Chondrocyte (in vitro differentiated cells): ENCODE data around the gene ADGRL2. TPM values are rescaled to one million over a fixed set of nuclear protein-coding genes. Genes with fewer than 3 reads are reported as not detected.

Experiments used
- DNase-seq: peaks from one replicate; pipeline ENCODE4 v3.0.0; 2021; ENCODE audit warnings: mixed read lengths, low spot score
- H3K27ac Mint-ChIP-seq: one replicate; pipeline ENCODE4 v1.8.0; 2021; ENCODE audit warnings: mild to moderate bottlenecking, moderate library complexity, mixed read lengths; ENCODE audit not compliant: unreplicated experiment
- H3K27me3 Mint-ChIP-seq: 2 replicates; pipeline ENCODE4 v1.8.0; 2021; ENCODE audit warnings: low read depth, mixed read lengths
- H3K36me3 Mint-ChIP-seq: 2 replicates; pipeline ENCODE4 v1.8.0; 2021; ENCODE audit warnings: low read depth, mixed read lengths
- H3K4me1 Mint-ChIP-seq: 2 replicates; pipeline ENCODE4 v1.8.0; 2021; ENCODE audit warnings: low read depth, mild to moderate bottlenecking, mixed read lengths
- H3K4me3 Mint-ChIP-seq: one replicate; pipeline ENCODE4 v1.8.0; 2021; ENCODE audit warnings: mild to moderate bottlenecking, moderate library complexity, mixed read lengths; ENCODE audit not compliant: unreplicated experiment
- H3K9me3 Mint-ChIP-seq: 2 replicates; pipeline ENCODE4 v1.8.0; 2021; ENCODE audit warnings: low read depth, mixed read lengths
- CTCF ChIP-seq: fragments of 200-600 bp; sonication (generic); IDR thresholded peaks from 2 replicates; pipeline ENCODE4 v1.5.0; 2021; ENCODE audit warnings: antibody characterized with exemption, mild to moderate bottlenecking, moderate library complexity
- total RNA-seq: library from RNA; stranded (reverse); gene quantifications from 3 replicates; pipeline ENCODE4 v1.2.1, GENCODE V29; 2021

The ADGRL2 gene
- total RNA-seq, 1 donor from 2014 or later, result 51.2 TPM

GRCh38 chr1:81974883-81975555 lies 174.3 kb downstream of the ADGRL2 start:
- Mint-ChIP-seq H3K27me3 (no peaks in the 10 kb centered on the region), H3K4me1 (peaks cover 12% of the 10 kb centered on the region), H3K27ac (no peak overlapping the region), H3K9me3 (no peaks in the 10 kb centered on the region), H3K4me3 (no peak overlapping the region), H3K36me3 (peaks cover 4% of the 10 kb centered on the region)
- DNase-seq, result no peak
- no peak for TF ChIP-seq CTCF

- Mint-ChIP-seq H3K9me3 (no peaks in the 10 kb centered on the region), H3K36me3 (peaks cover 2% of the 10 kb centered on the region), H3K4me3 (no peak overlapping the region), H3K27ac (no peak overlapping the region), H3K4me1 (peaks cover 12% of the 10 kb centered on the region), H3K27me3 (no peaks in the 10 kb centered on the region)
- no peak for DNase-seq
- no peak for TF ChIP-seq CTCF
Observed at GRCh38 chr1:81976539-81976938, 175.8 kb downstream of the ADGRL2 start.

- peaks cover 20% of the 10 kb centered on the region for H3K4me1 Mint-ChIP-seq
- H3K4me3 Mint-ChIP-seq, result no peak overlapping the region
- H3K36me3 Mint-ChIP-seq, result peaks cover 10% of the 10 kb centered on the region
- no peak overlapping the region for H3K27ac Mint-ChIP-seq
- DNase-seq, result no peak
- H3K27me3 Mint-ChIP-seq, result no peaks in the 10 kb centered on the region
- H3K9me3 Mint-ChIP-seq, result peaks cover 3% of the 10 kb centered on the region
- TF ChIP-seq CTCF, result no peak
Observed at GRCh38 chr1:81978945-81979344, 178.2 kb downstream of the ADGRL2 start.

GRCh38 chr1:81982523-81982922 lies 181.8 kb downstream of the ADGRL2 start:
- Mint-ChIP-seq H3K27me3 (no peaks in the 10 kb centered on the region), H3K9me3 (peaks cover 3% of the 10 kb centered on the region), H3K4me1 (peaks cover 20% of the 10 kb centered on the region), H3K27ac (no peak overlapping the region), H3K4me3 (no peak overlapping the region), H3K36me3 (peaks cover 22% of the 10 kb centered on the region)
- TF ChIP-seq CTCF, result no peak
- no peak for DNase-seq

- Mint-ChIP-seq H3K27ac (no peak overlapping the region), H3K9me3 (no peaks in the 10 kb centered on the region), H3K4me1 (peaks cover 4% of the 10 kb centered on the region), H3K4me3 (no peak overlapping the region), H3K36me3 (peaks cover 22% of the 10 kb centered on the region), H3K27me3 (no peaks in the 10 kb centered on the region)
- no peak for DNase-seq
- TF ChIP-seq CTCF, result no peak
Observed at GRCh38 chr1:81989524-81989923, 188.8 kb downstream of the ADGRL2 start.
